Stimulated activated naive B cell treated with anti-CD40 and anti-IgM and Interleukin-4, amounts not matched to agents 10 μg/mL and 1 μg/mL and 100 μg/mL, for 72 hours (primary cell): ENCODE data around the gene METTL22.
A peak's percentile ranks its signal among the peaks of the same experiment; 100 is the strongest.

Source experiments
- ATAC-seq, 2 donors: fragments of 150-1000 bp; cut with Tn5 transposase; replicated peaks; 2 replicates each; pipeline ENCODE4 v1.10.0; 2021; ENCODE audit warnings: moderate library complexity in 1 of 2
- DNase-seq: peaks from one replicate; pipeline ENCODE4 v3.0.0; 2021
- H3K27ac Mint-ChIP-seq: one replicate; pipeline ENCODE4 v1.8.0; 2022; ENCODE audit warnings: mild to moderate bottlenecking, mixed read lengths
- H3K27me3 Mint-ChIP-seq, 2 donors: one replicate each; pipeline ENCODE4 v1.8.0; 2022; ENCODE audit warnings: mixed read lengths in 2 of 2
- H3K36me3 Mint-ChIP-seq, 2 donors: one replicate each; pipeline ENCODE4 v1.8.0; 2022; ENCODE audit warnings: mixed read lengths in 2 of 2, mild to moderate bottlenecking in 1 of 2
- H3K4me1 Mint-ChIP-seq, 2 donors: one replicate each; pipeline ENCODE4 v1.8.0; 2022; ENCODE audit warnings: mixed read lengths in 2 of 2, mild to moderate bottlenecking in 1 of 2
- H3K4me3 Mint-ChIP-seq, 2 donors: one replicate each; pipeline ENCODE4 v1.8.0; 2022; ENCODE audit warnings: mild to moderate bottlenecking in 2 of 2, mixed read lengths in 2 of 2, moderate library complexity in 1 of 2
- H3K9me3 Mint-ChIP-seq, 2 donors: one replicate each; pipeline ENCODE4 v1.8.0; 2022; ENCODE audit warnings: mixed read lengths in 2 of 2, mild to moderate bottlenecking in 1 of 2

Gene METTL22

GRCh38 chr16:8611886-8612600 is 9.5 kb upstream of the METTL22 start:
- ATAC-seq (no peak), DNase-seq (no peak)
- Mint-ChIP-seq H3K9me3 (no peaks in the 10 kb centered on the region), H3K36me3 (no peaks in the 10 kb centered on the region), H3K4me3 (no peak overlapping the region), H3K27me3 (peaks cover 43 to 55% of the 10 kb centered on the region in 2 donors), H3K4me1 (no peaks in the 10 kb centered on the region), H3K27ac (no peak overlapping the region)

- Mint-ChIP-seq H3K36me3 (no peaks in the 10 kb centered on the region), H3K27me3 (peaks cover 35 to 37% of the 10 kb centered on the region in 2 donors), H3K9me3 (no peaks in the 10 kb centered on the region), H3K4me1 (peaks cover 3 to 10% of the 10 kb centered on the region in 2 donors), H3K4me3 (no peak overlapping the region), H3K27ac (no peak overlapping the region)
- ATAC-seq, result no peak
- no peak for DNase-seq
Observed at GRCh38 chr16:8614435-8615029, 7.0 kb upstream of the METTL22 start.

GRCh38 chr16:8619671-8620370 is 1.7 kb upstream of the METTL22 start:
- Mint-ChIP-seq H3K27ac (no peak overlapping the region), H3K9me3 (no peaks in the 10 kb centered on the region), H3K4me1 (peaks cover 7 to 37% of the 10 kb centered on the region in 2 donors), H3K4me3 (no peak overlapping the region), H3K27me3 (peaks cover 12% of the 10 kb centered on the region in 2 donors), H3K36me3 (peaks cover 3 to 7% of the 10 kb centered on the region in 2 donors)
- DNase-seq (no peak), ATAC-seq (no peak)

GRCh38 chr16:8620535-8620934 is 963 bp upstream of the METTL22 start:
- Mint-ChIP-seq H3K4me1 (peaks cover 7 to 40% of the 10 kb centered on the region in 2 donors), H3K36me3 (peaks cover 3 to 10% of the 10 kb centered on the region in 2 donors), H3K27me3 (peaks cover 10 to 11% of the 10 kb centered on the region in 2 donors), H3K27ac (no peak overlapping the region), H3K9me3 (no peaks in the 10 kb centered on the region), H3K4me3 (peak overlapping the region; percentile 94 to 99)
- DNase-seq (no peak), ATAC-seq (no peak)

DNA sequence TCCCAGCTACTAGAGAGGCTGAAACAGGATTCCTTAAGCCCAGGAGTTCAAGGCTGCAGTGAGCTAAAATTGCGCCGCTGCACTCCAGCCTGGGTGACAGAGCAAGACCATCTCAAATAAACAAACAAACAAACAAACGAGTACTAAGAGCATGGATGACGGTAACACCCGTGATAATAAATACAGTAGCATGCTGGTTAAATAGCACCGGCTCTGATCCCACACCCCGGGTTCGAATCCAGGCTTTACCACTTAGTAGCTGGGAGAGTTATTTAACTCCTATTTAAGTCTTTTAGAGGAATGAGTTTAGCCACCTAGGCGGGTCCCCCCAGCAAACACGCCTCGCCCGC is 301 bp upstream of the METTL22 start:
- Mint-ChIP-seq H3K9me3 (no peaks in the 10 kb centered on the region), H3K27me3 (peaks cover 8% of the 10 kb centered on the region in 2 donors), H3K4me3 (peak overlapping the region; percentile 94 to 99), H3K4me1 (peaks cover 7 to 40% of the 10 kb centered on the region in 2 donors), H3K36me3 (peaks cover 8 to 17% of the 10 kb centered on the region in 2 donors), H3K27ac (peak overlapping the region; percentile 96)
- DNase-seq (no peak), ATAC-seq (peak; percentile 33)

- peak overlapping the region; percentile 94 to 99 for H3K4me3 Mint-ChIP-seq
- H3K4me1 Mint-ChIP-seq, result peaks cover 11 to 45% of the 10 kb centered on the region in 2 donors
- no peaks in the 10 kb centered on the region for H3K9me3 Mint-ChIP-seq
- H3K27ac Mint-ChIP-seq, result peak overlapping the region; percentile 96
- H3K36me3 Mint-ChIP-seq, result peaks cover 17 to 23% of the 10 kb centered on the region in 2 donors
- H3K27me3 Mint-ChIP-seq, result peaks cover 0 to 4% of the 10 kb centered on the region in 2 donors
- ATAC-seq (no peak), DNase-seq (no peak)
Observed at GRCh38 chr16:8622315-8622656, 788 bp downstream of the METTL22 start.

DNA sequence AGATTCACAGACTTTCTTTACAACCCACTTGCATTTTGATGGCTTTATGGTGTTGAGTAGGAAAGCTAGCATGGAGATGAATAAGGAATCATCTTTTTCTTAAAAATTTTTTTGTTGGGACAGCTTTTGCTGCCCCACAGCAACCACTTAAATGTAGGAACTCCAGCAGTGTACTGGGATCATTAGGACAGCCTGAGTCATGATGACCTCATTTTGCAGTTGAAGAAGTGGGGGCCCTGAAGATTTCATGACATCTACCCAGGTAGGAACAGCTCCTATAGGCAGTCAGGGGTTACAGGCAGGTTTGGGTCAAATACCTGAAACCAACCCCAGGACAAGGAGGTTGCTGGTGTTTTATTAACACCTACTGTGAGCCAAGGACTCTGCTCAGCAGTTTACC is 2.1 kb downstream of the METTL22 start:
- Mint-ChIP-seq H3K4me1 (peaks cover 9 to 45% of the 10 kb centered on the region in 2 donors), H3K36me3 (peaks cover 27 to 36% of the 10 kb centered on the region in 2 donors), H3K4me3 (no peak overlapping the region), H3K27me3 (no peaks in the 10 kb centered on the region), H3K9me3 (no peaks in the 10 kb centered on the region), H3K27ac (no peak overlapping the region)
- ATAC-seq (no peak), DNase-seq (no peak)

DNA sequence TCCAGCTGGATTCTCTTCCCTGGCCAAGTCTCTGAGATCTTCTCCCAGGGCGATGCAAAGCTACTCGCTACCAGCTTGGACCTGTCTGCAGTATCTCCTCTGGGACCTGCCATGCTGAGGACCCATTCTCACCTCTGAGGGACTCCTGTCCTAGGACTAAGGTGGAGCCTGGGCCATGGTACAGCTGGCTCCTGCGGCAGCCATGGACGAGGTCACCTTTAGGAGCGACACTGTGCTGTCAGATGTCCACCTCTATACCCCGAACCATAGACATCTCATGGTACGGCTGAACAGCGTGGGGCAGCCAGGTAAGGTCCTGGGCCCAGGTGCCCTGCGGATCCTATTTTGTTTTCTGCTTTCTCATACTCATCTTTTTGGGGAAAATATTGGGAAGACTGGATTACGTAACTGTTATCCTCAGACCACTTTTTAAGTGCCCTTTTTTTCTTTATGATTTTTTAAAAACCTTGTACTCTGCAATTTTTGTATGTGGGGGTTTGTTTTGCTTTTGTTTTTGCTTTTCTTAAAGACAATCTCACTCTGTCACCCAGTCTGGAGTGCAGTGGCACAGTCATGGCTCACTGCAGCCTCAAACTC is 4.1 kb downstream of the METTL22 start:
- peaks cover 10 to 37% of the 10 kb centered on the region in 2 donors for H3K4me1 Mint-ChIP-seq
- ATAC-seq (no peak), DNase-seq (no peak)
- H3K27me3 Mint-ChIP-seq, result no peaks in the 10 kb centered on the region
- H3K36me3 Mint-ChIP-seq, result peaks cover 37 to 49% of the 10 kb centered on the region in 2 donors
- H3K9me3 Mint-ChIP-seq, result no peaks in the 10 kb centered on the region
- peak overlapping the region; percentile 42 for H3K27ac Mint-ChIP-seq
- H3K4me3 Mint-ChIP-seq, result no peak overlapping the region

DNA sequence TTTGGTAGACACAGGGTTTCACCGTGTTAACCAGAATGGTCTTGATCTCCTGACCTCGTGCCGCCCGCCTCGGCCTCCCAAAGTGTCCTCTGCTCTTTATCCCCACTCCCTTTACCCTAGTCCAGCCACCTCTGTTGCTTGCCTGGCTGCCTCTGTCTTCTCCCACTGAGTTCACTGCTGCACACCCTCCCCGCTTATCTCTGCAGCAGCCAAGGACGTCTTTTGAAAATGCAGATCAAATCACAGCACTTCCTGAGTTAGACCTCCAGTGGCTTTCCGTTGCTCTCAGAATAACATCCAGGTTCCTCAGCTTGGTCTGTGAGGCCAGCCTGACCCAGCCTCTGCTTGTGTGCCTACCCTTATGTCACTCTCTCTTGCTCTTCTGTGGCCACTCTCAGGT is 5.4 kb downstream of the METTL22 start:
- ATAC-seq (no peak), DNase-seq (no peak)
- H3K27me3 Mint-ChIP-seq, result no peaks in the 10 kb centered on the region
- H3K4me1 Mint-ChIP-seq, result peaks cover 14 to 29% of the 10 kb centered on the region in 2 donors
- no peaks in the 10 kb centered on the region for H3K9me3 Mint-ChIP-seq
- peaks cover 41 to 55% of the 10 kb centered on the region in 2 donors for H3K36me3 Mint-ChIP-seq
- no peak overlapping the region for H3K27ac Mint-ChIP-seq
- no peak overlapping the region for H3K4me3 Mint-ChIP-seq

GRCh38 chr16:8627456-8627855 is 6.0 kb downstream of the METTL22 start:
- Mint-ChIP-seq H3K36me3 (peaks cover 46 to 61% of the 10 kb centered on the region in 2 donors), H3K4me3 (no peak overlapping the region), H3K27ac (no peak overlapping the region), H3K4me1 (peaks cover 16 to 29% of the 10 kb centered on the region in 2 donors), H3K27me3 (no peaks in the 10 kb centered on the region), H3K9me3 (no peaks in the 10 kb centered on the region)
- no peak for ATAC-seq
- no peak for DNase-seq

DNA sequence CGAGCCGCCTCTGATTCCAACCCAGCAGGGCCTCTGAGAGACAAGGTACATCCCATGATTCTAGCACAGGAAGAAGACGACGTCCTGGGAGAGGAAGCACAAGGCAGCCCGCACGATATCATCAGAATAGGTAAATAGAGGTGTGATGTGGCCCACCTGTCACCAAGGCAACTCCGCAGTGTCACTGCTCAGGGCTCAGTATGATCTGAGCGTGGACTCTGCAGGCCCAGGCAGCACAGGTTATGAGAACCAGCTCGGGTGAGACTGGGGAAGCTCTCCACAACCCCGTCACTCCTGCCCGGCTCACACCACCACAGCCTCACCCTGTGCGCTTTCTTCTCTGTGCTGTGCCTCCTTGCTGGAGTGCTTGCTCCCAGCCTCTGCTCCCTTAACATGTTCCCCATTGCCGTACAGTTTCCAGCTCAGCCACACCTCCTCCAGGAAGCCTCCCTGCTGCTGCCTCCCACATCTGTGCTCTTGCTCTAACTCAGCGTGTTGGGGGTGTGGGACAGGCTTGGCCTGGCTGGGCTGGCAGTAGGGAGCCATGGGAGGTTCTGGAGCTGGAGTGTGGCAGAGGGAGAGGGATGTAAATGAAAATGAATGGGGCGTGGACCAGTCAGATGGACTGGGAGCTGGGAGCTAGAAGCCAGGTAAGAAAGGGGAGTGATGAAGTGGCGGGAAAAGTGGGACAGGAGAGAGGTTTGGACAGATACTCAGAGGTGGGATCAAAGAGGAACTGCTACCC is 7.7 kb downstream of the METTL22 start:
- Mint-ChIP-seq H3K4me3 (no peak overlapping the region), H3K27me3 (no peaks in the 10 kb centered on the region), H3K36me3 (peaks cover 61 to 69% of the 10 kb centered on the region in 2 donors), H3K4me1 (peaks cover 16 to 34% of the 10 kb centered on the region in 2 donors), H3K9me3 (no peaks in the 10 kb centered on the region), H3K27ac (peak overlapping the region; percentile 81)
- no peak for ATAC-seq
- no peak for DNase-seq

DNA sequence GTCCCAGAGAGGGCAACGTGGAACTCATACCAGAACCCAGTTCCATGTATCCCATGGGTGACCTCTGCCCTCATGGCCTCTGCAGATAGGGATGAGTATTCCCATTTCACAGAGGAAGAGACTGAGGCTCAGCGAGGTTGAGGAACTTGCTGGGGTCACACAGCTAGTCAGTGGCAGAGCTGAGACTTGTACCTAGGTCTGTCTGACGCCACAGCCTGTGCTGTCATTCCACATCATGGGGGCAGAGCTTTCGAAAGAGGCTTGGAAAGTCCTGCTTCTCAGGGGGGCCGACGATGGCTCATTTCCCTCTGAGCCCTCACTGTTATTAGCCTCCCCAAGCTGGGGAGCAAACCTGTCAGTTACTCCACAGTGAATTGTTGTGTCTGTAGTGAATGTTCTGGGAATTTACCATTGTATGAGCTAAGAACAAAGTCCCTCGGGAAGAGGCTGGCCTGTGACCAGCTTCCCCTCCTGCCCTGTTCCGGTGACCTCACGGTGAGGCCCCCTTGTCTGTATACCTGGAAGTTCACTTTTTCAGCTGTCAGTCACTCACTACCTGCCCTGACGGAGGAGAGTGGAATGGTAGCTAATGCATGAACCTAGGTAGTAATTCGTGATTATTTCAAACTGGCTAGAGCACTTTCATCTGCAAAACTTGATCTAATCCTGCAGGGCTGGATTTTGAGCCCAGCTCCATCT is 8.9 kb downstream of the METTL22 start:
- H3K27ac Mint-ChIP-seq, result no peak overlapping the region

GRCh38 chr16:8631373-8631772 is 9.9 kb downstream of the METTL22 start:
- ATAC-seq (no peak), DNase-seq (no peak)
- H3K36me3 Mint-ChIP-seq, result peaks cover 61 to 62% of the 10 kb centered on the region in 2 donors
- H3K27me3 Mint-ChIP-seq, result no peaks in the 10 kb centered on the region
- H3K4me1 Mint-ChIP-seq, result peaks cover 16 to 25% of the 10 kb centered on the region in 2 donors
- no peaks in the 10 kb centered on the region for H3K9me3 Mint-ChIP-seq
- no peak overlapping the region for H3K27ac Mint-ChIP-seq
- no peak overlapping the region for H3K4me3 Mint-ChIP-seq

More for the DNA sequence above, 8.9 kb downstream of the METTL22 start:
- no peak for DNase-seq
- H3K9me3 Mint-ChIP-seq, result no peaks in the 10 kb centered on the region
- peaks cover 66 to 68% of the 10 kb centered on the region in 2 donors for H3K36me3 Mint-ChIP-seq
- no peaks in the 10 kb centered on the region for H3K27me3 Mint-ChIP-seq
- no peak overlapping the region for H3K4me3 Mint-ChIP-seq
- ATAC-seq, result no peak
- H3K4me1 Mint-ChIP-seq, result peaks cover 16 to 25% of the 10 kb centered on the region in 2 donors
